Vagina (tissue), 2 donors: Measurements from ENCODE around the gene KAT2B. TPM values are rescaled to one million over a fixed set of nuclear protein-coding genes. Genes with fewer than 3 reads are reported as not detected.
A peak's percentile ranks its signal among the peaks of the same experiment; 100 is the strongest.

Source experiments
- DNase-seq, 2 donors: peaks; one replicate each; pipeline ENCODE4 v3.0.0-alpha.2; 2017; ENCODE audit errors: extremely low spot score in 2 of 2
- H3K27ac ChIP-seq: fragments of 200-600 bp; sonication (generic); one replicate; pipeline ENCODE4 v1.5.1; 2019
- H3K27me3 ChIP-seq: fragments of 200-600 bp; sonication (generic); one replicate; pipeline ENCODE4 v1.5.1; 2019
- H3K36me3 ChIP-seq, 2 donors: fragments of 200-600 bp; sonication (generic); one replicate each; pipeline ENCODE4 v1.5.1; 2017 to 2019
- H3K4me1 ChIP-seq: fragments of 200-600 bp; sonication (generic); one replicate; pipeline ENCODE4 v1.5.1; 2019
- H3K4me3 ChIP-seq, 2 donors: fragments of 200-600 bp; sonication (generic); 1 replicate in 1 of 2; 2 replicates in 1 of 2; pipeline ENCODE4 v1.5.1; 2016 to 2019
- H3K9me3 ChIP-seq: fragments of 200-600 bp; sonication (generic); one replicate; pipeline ENCODE4 v1.5.1; 2019
- CTCF ChIP-seq, 3 experiments: fragments of 450-650 bp in 2 of 3; fragments of 200-600 bp in 1 of 3; sonication (generic) in 1 of 3; IDR thresholded peaks; one replicate each; pipeline ENCODE4 v1.5.1; 2017 to 2019; ENCODE audit warnings: antibody characterized with exemption in 3 of 3, mild to moderate bottlenecking in 2 of 3, moderate library complexity in 2 of 3
- POLR2A ChIP-seq, 2 donors: fragments of 450-650 bp; IDR thresholded peaks; one replicate each; pipeline ENCODE4 v1.6.1; 2017; ENCODE audit warnings: antibody characterized with exemption in 2 of 2, mild to moderate bottlenecking in 2 of 2, moderate library complexity in 2 of 2
- POLR2AphosphoS5 ChIP-seq, 2 donors: sonication (generic); formaldehyde crosslinking; IDR thresholded peaks; one replicate each; pipeline ENCODE4 v1.9.0; 2017; ENCODE audit warnings: antibody characterized with exemption in 2 of 2, mild to moderate bottlenecking in 2 of 2, low read depth in 1 of 2; ENCODE audit not compliant: insufficient read depth in 1 of 2
- intact Hi-C: fragments of 100-400 bp; cut with DNase I; formaldehyde crosslinking; loops from one replicate; pipeline ENCODE4 v1.15.1; 2023
- total RNA-seq: library from RNA; depleted of rRNA; stranded (reverse); fragments of >200 nt; gene quantifications from one replicate; pipeline ENCODE4 v1.2.3, GENCODE V29; 2016

KAT2B gene
- total RNA-seq, 1 donor from 2014 or later: 41.0 TPM

DNA sequence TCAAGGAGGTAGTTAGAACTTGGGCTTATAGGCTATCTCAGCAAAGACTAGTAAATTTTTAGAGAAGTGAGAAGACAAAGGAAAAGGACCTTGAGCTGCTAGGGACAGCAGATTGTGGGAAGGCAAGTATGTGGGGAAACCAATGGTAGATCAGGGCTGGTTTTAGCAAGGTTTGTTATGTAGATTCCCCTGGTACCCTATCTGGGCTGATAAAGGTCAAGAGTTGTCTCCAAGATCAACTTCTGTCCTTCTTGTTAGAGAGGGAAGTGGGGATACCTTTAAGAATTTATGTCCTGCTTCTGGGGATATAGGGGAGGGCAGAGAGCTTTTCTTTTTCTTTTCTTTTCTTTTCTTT lies 28.9 kb downstream of the KAT2B start:
- no peaks in the 10 kb centered on the region for H3K36me3 ChIP-seq
- no peak overlapping the region for H3K27ac ChIP-seq
- H3K9me3 ChIP-seq: no peaks in the 10 kb centered on the region
- TF ChIP-seq POLR2A (IDR thresholded peaks at IDR 0.05) (no peak), CTCF (IDR thresholded peaks at IDR 0.05) (no peak), POLR2AphosphoS5 (IDR thresholded peaks at IDR 0.05; ENCODE audit: insufficient read depth in 1 of 2, low read depth in 1 of 2) (no peak)
- intact Hi-C loops: no loop called here
- H3K4me1 ChIP-seq: peaks cover 63% of the 10 kb centered on the region
- H3K27me3 ChIP-seq: no peaks in the 10 kb centered on the region
- no peak overlapping the region for H3K4me3 ChIP-seq
- DNase-seq: no peak

DNA sequence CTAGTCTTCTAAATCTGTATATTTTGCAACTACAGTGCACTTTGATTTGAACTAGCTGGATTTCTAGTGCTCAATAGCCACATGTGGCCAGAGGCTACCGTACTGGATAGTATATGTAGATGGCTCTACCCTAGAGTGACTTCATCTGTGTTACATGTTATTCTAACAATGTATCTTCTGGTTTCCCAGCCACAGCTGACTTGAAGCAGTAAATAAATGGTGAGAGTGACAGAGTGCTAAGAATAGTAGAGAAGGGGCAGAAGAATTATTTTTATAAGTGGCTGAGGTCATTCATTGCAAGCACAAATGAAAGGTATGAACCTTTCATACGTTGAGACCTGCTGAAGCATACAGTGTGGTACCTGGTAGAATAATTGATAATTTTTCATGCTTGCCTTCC lies 30.9 kb downstream of the KAT2B start:
- Histone ChIP-seq H3K27ac (no peak overlapping the region), H3K4me1 (peaks cover 51% of the 10 kb centered on the region), H3K4me3 (no peak overlapping the region), H3K36me3 (no peaks in the 10 kb centered on the region), H3K9me3 (no peaks in the 10 kb centered on the region), H3K27me3 (no peaks in the 10 kb centered on the region)
- no peak for DNase-seq
- TF ChIP-seq CTCF (IDR thresholded peaks at IDR 0.05) (no peak), POLR2AphosphoS5 (IDR thresholded peaks at IDR 0.05; ENCODE audit: insufficient read depth in 1 of 2, low read depth in 1 of 2) (no peak), POLR2A (IDR thresholded peaks at IDR 0.05) (no peak)
- intact Hi-C loops: no loop called here

DNA sequence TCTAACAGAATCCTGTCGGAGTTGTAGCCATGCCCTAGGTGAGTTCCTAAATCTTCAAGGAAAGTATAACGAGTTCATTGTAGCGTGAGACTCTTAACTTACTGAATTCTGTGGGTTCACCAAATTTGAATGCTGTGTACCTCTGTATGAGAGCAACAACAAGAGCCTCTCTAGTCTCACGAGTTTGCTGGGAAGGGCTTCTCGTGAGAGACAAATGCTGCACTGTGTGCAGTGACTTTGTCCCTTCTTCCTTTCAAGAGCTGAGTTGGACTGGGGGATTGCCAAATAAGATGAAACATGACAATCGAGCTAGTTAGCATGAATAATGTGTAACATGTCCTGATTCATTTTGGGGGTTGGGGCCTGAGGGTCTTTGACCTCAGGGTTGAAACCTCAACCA lies 32.2 kb downstream of the KAT2B start:
- H3K27ac ChIP-seq: no peak overlapping the region
- H3K4me3 ChIP-seq: no peak overlapping the region
- no peaks in the 10 kb centered on the region for H3K36me3 ChIP-seq
- TF ChIP-seq POLR2A (IDR thresholded peaks at IDR 0.05): no peak
- TF ChIP-seq POLR2AphosphoS5 (IDR thresholded peaks at IDR 0.05; ENCODE audit: insufficient read depth in 1 of 2, low read depth in 1 of 2): no peak
- TF ChIP-seq CTCF (IDR thresholded peaks at IDR 0.05): no peak
- intact Hi-C loops: no loop called here
- no peaks in the 10 kb centered on the region for H3K9me3 ChIP-seq
- H3K27me3 ChIP-seq: no peaks in the 10 kb centered on the region
- peaks cover 41% of the 10 kb centered on the region for H3K4me1 ChIP-seq
- peak in 1 of 2 donors; percentile 32 for DNase-seq

DNA sequence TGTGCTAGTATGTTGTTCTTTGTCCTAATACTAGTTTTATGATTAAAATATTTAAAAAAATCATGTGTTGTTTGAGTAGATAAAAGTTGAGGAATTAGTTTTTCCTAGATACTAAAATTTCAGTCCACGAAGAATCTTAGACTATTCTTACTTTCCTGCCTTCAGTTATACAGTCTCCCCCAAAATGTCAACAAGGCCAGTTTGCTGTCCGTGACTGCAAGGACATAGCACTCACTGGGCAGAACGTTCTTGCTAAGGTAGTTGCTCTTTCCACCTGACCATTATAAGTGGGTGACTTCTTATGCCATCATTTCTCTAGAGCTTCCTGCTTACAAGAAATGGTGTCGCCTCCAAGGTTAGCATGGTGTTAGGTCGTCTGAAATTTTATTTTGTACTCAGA lies 32.8 kb downstream of the KAT2B start:
- H3K4me1 ChIP-seq: peaks cover 35% of the 10 kb centered on the region
- no peaks in the 10 kb centered on the region for H3K27me3 ChIP-seq
- peak in 1 of 2 donors; percentile 27 for DNase-seq
- intact Hi-C loops: no loop called here
- no peaks in the 10 kb centered on the region for H3K36me3 ChIP-seq
- H3K27ac ChIP-seq: no peak overlapping the region
- TF ChIP-seq CTCF (IDR thresholded peaks at IDR 0.05) (no peak), POLR2A (IDR thresholded peaks at IDR 0.05) (no peak), POLR2AphosphoS5 (IDR thresholded peaks at IDR 0.05; ENCODE audit: insufficient read depth in 1 of 2, low read depth in 1 of 2) (no peak)
- H3K9me3 ChIP-seq: no peaks in the 10 kb centered on the region
- no peak overlapping the region for H3K4me3 ChIP-seq

- Histone ChIP-seq H3K4me3 (no peak overlapping the region), H3K27me3 (no peaks in the 10 kb centered on the region), H3K36me3 (no peaks in the 10 kb centered on the region), H3K4me1 (peaks cover 30% of the 10 kb centered on the region), H3K27ac (peak overlapping the region; percentile 5), H3K9me3 (no peaks in the 10 kb centered on the region)
- TF ChIP-seq CTCF (IDR thresholded peaks at IDR 0.05) (no peak), POLR2AphosphoS5 (IDR thresholded peaks at IDR 0.05; ENCODE audit: insufficient read depth in 1 of 2, low read depth in 1 of 2) (no peak), POLR2A (IDR thresholded peaks at IDR 0.05) (no peak)
- DNase-seq: no peak
- intact Hi-C loops: no loop called here
Observed at GRCh38 chr3:20073683-20074082, 33.4 kb downstream of the KAT2B start.
